Skeletal muscle satellite cell (primary cell): ENCODE results near the gene PSMA1. TPM values are rescaled to one million over a fixed set of nuclear protein-coding genes. Genes with fewer than 3 reads are reported as not detected.

Experiments
- H3K27me3 ChIP-seq: 2 replicates; pipeline ENCODE4 v1.7.0; 2013; ENCODE audit warnings: low read length; ENCODE audit not compliant: control insufficient read depth, insufficient read depth
- H3K36me3 ChIP-seq: 2 replicates; pipeline ENCODE4 v1.7.0; 2013; ENCODE audit warnings: mild to moderate bottlenecking, control low read depth, low read length; ENCODE audit not compliant: insufficient read depth
- H3K4me1 ChIP-seq: 2 replicates; pipeline ENCODE4 v1.7.0; 2013; ENCODE audit warnings: low read length; ENCODE audit not compliant: control insufficient read depth, insufficient read depth
- H3K4me2 ChIP-seq: 2 replicates; pipeline ENCODE4 v1.7.0; 2013; ENCODE audit warnings: mild to moderate bottlenecking, low read length
- H3K4me3 ChIP-seq: 2 replicates; pipeline ENCODE4 v1.7.0; 2013; ENCODE audit warnings: low read length
- H3K9ac ChIP-seq: 2 replicates; pipeline ENCODE4 v1.7.0; 2013; ENCODE audit warnings: mild to moderate bottlenecking, low read depth, low read length, moderate library complexity
- H3K9me3 ChIP-seq: replicated peaks from 2 replicates; pipeline ENCODE4 v1.7.0; 2013; ENCODE audit warnings: mild to moderate bottlenecking, control low read depth, low read length
- small RNA-seq: library from RNA; depleted of rRNA; stranded (forward); fragments of <200 nt; gene quantifications from one replicate; pipeline ENCODE3, GENCODE V24; 2012

Gene PSMA1

DNA sequence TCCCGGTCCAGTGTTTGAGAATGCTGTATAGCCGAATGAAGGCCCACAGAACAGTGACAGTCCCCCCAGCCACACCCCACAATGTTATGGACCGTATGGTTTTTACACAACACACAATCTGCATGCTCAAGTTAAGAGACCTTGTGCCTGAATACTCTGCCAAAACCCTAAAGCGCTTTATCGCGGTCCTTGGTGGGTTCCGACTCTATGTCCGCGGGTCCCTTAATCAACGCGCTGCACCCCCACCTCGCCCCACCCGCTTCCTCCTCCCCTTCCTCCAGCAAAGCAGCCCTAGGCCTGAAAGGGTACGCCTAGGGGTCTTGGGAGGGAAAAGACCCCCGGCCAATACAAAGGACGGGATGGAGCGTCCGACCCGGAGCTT, 21.0 kb downstream of the PSMA1 start:
- no peaks in the 10 kb centered on the region for H3K27me3 ChIP-seq
- H3K36me3 ChIP-seq = peaks cover 46% of the 10 kb centered on the region
- H3K4me1 ChIP-seq = peaks cover 6% of the 10 kb centered on the region
- peak overlapping the region; percentile 86 for H3K9ac ChIP-seq
- peak overlapping the region; percentile 90 for H3K4me3 ChIP-seq
- no peaks in the 10 kb centered on the region for H3K9me3 ChIP-seq
- H3K4me2 ChIP-seq = peak overlapping the region; percentile 79

DNA sequence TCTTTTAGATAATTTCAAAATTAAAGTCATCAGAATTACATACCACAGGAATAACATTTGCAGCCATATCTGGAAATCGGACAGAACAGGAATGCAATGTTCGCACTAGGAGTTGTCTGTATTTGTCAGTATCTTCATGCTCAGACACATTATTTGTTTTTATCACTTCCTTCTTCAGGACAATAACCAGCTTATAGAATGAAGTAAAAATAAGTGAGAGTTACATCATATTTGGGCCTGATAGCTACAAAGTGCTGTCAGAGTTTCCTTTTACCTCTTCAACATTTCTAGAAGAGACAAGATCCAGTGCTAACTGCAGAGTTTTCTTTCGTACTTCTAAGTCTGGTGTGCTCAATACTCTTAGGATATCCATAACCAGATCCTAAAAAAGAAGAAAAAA, 39.5 kb downstream of the PSMA1 start:
- Histone ChIP-seq H3K36me3 (peaks cover 93% of the 10 kb centered on the region), H3K4me1 (no peaks in the 10 kb centered on the region), H3K27me3 (no peaks in the 10 kb centered on the region), H3K9me3 (no peaks in the 10 kb centered on the region), H3K4me3 (no peak overlapping the region), H3K4me2 (no peak overlapping the region), H3K9ac (no peak overlapping the region)

- Histone ChIP-seq H3K4me1 (no peaks in the 10 kb centered on the region), H3K9ac (no peak overlapping the region), H3K9me3 (no peaks in the 10 kb centered on the region), H3K36me3 (peaks cover 95% of the 10 kb centered on the region), H3K27me3 (no peaks in the 10 kb centered on the region), H3K4me3 (no peak overlapping the region), H3K4me2 (no peak overlapping the region)
These were observed 49.1 kb downstream of the PSMA1 start for GRCh38 chr11:14471127-14471526.

GRCh38 chr11:14463623-14464022, 56.6 kb downstream of the PSMA1 start:
- no peaks in the 10 kb centered on the region for H3K27me3 ChIP-seq
- H3K9ac ChIP-seq = no peak overlapping the region
- no peak overlapping the region for H3K4me3 ChIP-seq
- no peaks in the 10 kb centered on the region for H3K9me3 ChIP-seq
- H3K36me3 ChIP-seq = peaks cover 95% of the 10 kb centered on the region
- no peak overlapping the region for H3K4me2 ChIP-seq
- H3K4me1 ChIP-seq = peaks cover 4% of the 10 kb centered on the region

- Histone ChIP-seq H3K36me3 (peaks cover 89% of the 10 kb centered on the region), H3K27me3 (no peaks in the 10 kb centered on the region), H3K4me1 (peaks cover 4% of the 10 kb centered on the region)
These were observed 60.0 kb downstream of the PSMA1 start for GRCh38 chr11:14460147-14460546.

DNA sequence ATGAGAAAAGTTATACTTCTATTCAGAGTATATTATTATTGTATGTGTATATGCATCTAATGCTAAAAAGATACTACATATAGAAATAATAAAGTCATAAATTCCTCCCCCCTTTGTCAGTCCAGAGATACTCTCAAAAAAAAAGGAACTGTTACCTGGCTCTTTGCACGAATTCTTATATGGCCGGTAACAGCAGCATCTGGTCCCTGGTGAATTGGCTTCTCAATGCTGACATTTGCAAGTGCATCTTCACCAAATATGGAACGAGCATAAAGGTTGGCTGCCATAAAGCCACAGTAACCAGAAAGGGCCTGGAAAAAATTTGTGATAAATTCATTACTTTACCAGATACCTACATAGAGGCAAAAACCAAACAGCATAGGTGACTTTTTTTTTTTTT, 61.8 kb downstream of the PSMA1 start:
- Histone ChIP-seq H3K36me3 (peaks cover 75% of the 10 kb centered on the region), H3K9ac (no peak overlapping the region)

More at GRCh38 chr11:14460147-14460546, 60.0 kb downstream of the PSMA1 start:
- no peak overlapping the region for H3K4me3 ChIP-seq
- no peaks in the 10 kb centered on the region for H3K9me3 ChIP-seq
- no peak overlapping the region for H3K9ac ChIP-seq
- no peak overlapping the region for H3K4me2 ChIP-seq

DNA sequence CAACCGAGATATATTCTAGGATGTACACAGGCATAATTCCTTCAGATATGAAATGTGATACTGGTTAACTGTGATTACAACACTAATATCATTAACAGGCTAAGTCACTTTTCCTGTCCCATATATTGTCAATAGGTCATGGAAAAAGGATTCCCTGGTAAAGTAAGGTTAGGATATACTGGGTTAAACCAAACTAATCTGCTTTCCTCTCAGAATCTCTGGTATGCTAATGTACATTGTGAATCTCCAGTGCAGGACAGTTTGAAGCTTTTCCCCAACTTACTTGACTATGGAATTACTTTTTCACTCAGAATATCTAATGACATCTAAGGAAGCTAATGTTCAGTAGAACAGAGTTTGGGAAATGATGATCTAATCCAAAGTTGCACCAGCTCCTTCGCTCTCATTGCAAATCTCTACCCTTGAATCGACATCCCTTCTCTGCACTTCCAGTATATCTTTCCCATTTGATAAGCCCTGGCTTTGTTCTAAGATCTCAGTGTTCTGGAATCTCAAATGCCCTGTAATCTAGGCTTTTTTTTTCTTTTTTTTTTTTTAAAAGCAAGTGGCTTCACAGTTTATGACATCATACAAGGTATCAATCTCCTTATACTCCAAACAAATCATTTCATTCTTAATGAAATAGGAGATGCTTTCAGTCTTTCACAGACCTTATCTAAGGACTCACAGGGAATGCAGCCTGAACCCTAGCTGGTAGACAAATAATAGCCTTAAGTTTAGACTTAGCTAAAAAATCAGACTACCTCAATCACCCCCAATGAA, 64.3 kb downstream of the PSMA1 start:
- Histone ChIP-seq H3K4me1 (peaks cover 18% of the 10 kb centered on the region), H3K9ac (no peak overlapping the region), H3K4me2 (no peak overlapping the region), H3K27me3 (no peaks in the 10 kb centered on the region), H3K36me3 (peaks cover 63% of the 10 kb centered on the region), H3K9me3 (no peaks in the 10 kb centered on the region), H3K4me3 (no peak overlapping the region)

More for the DNA sequence above, 61.8 kb downstream of the PSMA1 start:
- H3K4me3 ChIP-seq = no peak overlapping the region
- H3K9me3 ChIP-seq = no peaks in the 10 kb centered on the region
- peaks cover 4% of the 10 kb centered on the region for H3K4me1 ChIP-seq
- no peaks in the 10 kb centered on the region for H3K27me3 ChIP-seq
- no peak overlapping the region for H3K4me2 ChIP-seq

Small RNA genes lying within 50 kb of the gene (small RNA-seq; reads per million reads assigned to genes)
- not detected for gene RNU7-49P
